ENCODE results near the gene PLA2G6.

PLA2G6 gene

GRCh38 chr22:38083931-38084631 lies 97.5 kb downstream of the PLA2G6 start, which contains the start of gene SLC16A8:
Gene SLC16A8 (minus strand): TSS chr22:38084184. CDS start chr22:38082873, 1,311 bp downstream.
- H3K4me3 ChIP-seq (IDR thresholded peaks at IDR 0.05; ENCODE audit: insufficient read depth, low read depth, low read length): no peak within 1 kb of the TSS
- no peaks in the 10 kb centered on the region for H4K20me1 ChIP-seq (ENCODE audit: insufficient read depth)
- H3K9ac ChIP-seq: no peak within 1 kb of the TSS
- H3K27ac ChIP-seq: no peak within 1 kb of the TSS
- H3K36me3 ChIP-seq (ENCODE audit: insufficient read depth): no peaks in the 10 kb centered on the region
- no peaks in the 10 kb centered on the region for H3K79me2 ChIP-seq (ENCODE audit: insufficient read depth, low read depth)
- no peak within 1 kb of the TSS for H2AFZ ChIP-seq (ENCODE audit: low read depth)
- TF ChIP-seq CTCF (conservative IDR thresholded peaks at IDR 0.05; ENCODE audit: low read depth, low read length): no peak
- H3K4me2 ChIP-seq: no peak within 1 kb of the TSS
- no peaks in the 10 kb centered on the region for H3K27me3 ChIP-seq (ENCODE audit: insufficient read depth, low read depth)
- H3K4me1 ChIP-seq (ENCODE audit: low read depth, poor library complexity, severe bottlenecking): no peaks in the 10 kb centered on the region

- no peak overlapping the region for H3K4me3 ChIP-seq (IDR thresholded peaks at IDR 0.05; ENCODE audit: insufficient read depth, low read depth, low read length)
- H2AFZ ChIP-seq (ENCODE audit: low read depth): no peak overlapping the region
- no peaks in the 10 kb centered on the region for H3K27me3 ChIP-seq (ENCODE audit: insufficient read depth, low read depth)
- H3K4me2 ChIP-seq: no peak overlapping the region
- no peaks in the 10 kb centered on the region for H3K4me1 ChIP-seq (ENCODE audit: low read depth, poor library complexity, severe bottlenecking)
- H3K9ac ChIP-seq: no peak overlapping the region
- H3K27ac ChIP-seq: no peak overlapping the region
- no peaks in the 10 kb centered on the region for H3K36me3 ChIP-seq (ENCODE audit: insufficient read depth)
- H4K20me1 ChIP-seq (ENCODE audit: insufficient read depth): no peaks in the 10 kb centered on the region
- no peak for TF ChIP-seq CTCF (conservative IDR thresholded peaks at IDR 0.05; ENCODE audit: low read depth, low read length)
- no peaks in the 10 kb centered on the region for H3K79me2 ChIP-seq (ENCODE audit: insufficient read depth, low read depth)
Measured at GRCh38 chr22:38082986-38083710, 98.5 kb downstream of the PLA2G6 start.

- H3K9ac ChIP-seq: no peak overlapping the region
- no peaks in the 10 kb centered on the region for H4K20me1 ChIP-seq (ENCODE audit: insufficient read depth)
- H3K36me3 ChIP-seq (ENCODE audit: insufficient read depth): no peaks in the 10 kb centered on the region
- no peak for TF ChIP-seq CTCF (conservative IDR thresholded peaks at IDR 0.05; ENCODE audit: low read depth, low read length)
- no peaks in the 10 kb centered on the region for H3K79me2 ChIP-seq (ENCODE audit: insufficient read depth, low read depth)
- H3K27me3 ChIP-seq (ENCODE audit: insufficient read depth, low read depth): no peaks in the 10 kb centered on the region
- no peak overlapping the region for H3K27ac ChIP-seq
- H3K4me1 ChIP-seq (ENCODE audit: low read depth, poor library complexity, severe bottlenecking): no peaks in the 10 kb centered on the region
- no peak overlapping the region for H3K4me3 ChIP-seq (IDR thresholded peaks at IDR 0.05; ENCODE audit: insufficient read depth, low read depth, low read length)
- no peak overlapping the region for H2AFZ ChIP-seq (ENCODE audit: low read depth)
- H3K4me2 ChIP-seq: no peak overlapping the region
Measured at GRCh38 chr22:38081941-38082828, 99.4 kb downstream of the PLA2G6 start.

- H3K4me2 ChIP-seq: no peak overlapping the region
Measured at GRCh38 chr22:38081636-38081940, 100.0 kb downstream of the PLA2G6 start.

More at GRCh38 chr22:38081636-38081940, 100.0 kb downstream of the PLA2G6 start:
- Histone ChIP-seq H3K9ac (no peak overlapping the region), H2AFZ (ENCODE audit: low read depth) (no peak overlapping the region), H3K79me2 (ENCODE audit: insufficient read depth, low read depth) (no peaks in the 10 kb centered on the region), H3K27ac (no peak overlapping the region), H3K4me1 (ENCODE audit: low read depth, poor library complexity, severe bottlenecking) (no peaks in the 10 kb centered on the region), H3K27me3 (ENCODE audit: insufficient read depth, low read depth) (no peaks in the 10 kb centered on the region), H3K4me3 (IDR thresholded peaks at IDR 0.05; ENCODE audit: insufficient read depth, low read depth, low read length) (no peak overlapping the region), H4K20me1 (ENCODE audit: insufficient read depth) (no peaks in the 10 kb centered on the region), H3K36me3 (ENCODE audit: insufficient read depth) (no peaks in the 10 kb centered on the region)
- no peak for TF ChIP-seq CTCF (conservative IDR thresholded peaks at IDR 0.05; ENCODE audit: low read depth, low read length)
